ENCODE results near the gene MINDY2.
"Not testable (repeated sequence)": the region's sequence is repeated elsewhere in the genome, so short reads cannot be mapped to it uniquely, and the experiment has no call there.

MINDY2 gene

GRCh38 chr15:58755350-58755749, 15.8 kb upstream of the MINDY2 start:
- no peak for DNase-seq

GRCh38 chr15:58755956-58756355, 15.1 kb upstream of the MINDY2 start:
- DNase-seq, result peak; percentile 57

GRCh38 chr15:58758141-58758540, 13.0 kb upstream of the MINDY2 start:
- DNase-seq, result no peak

- no peak for DNase-seq
These were observed 10.6 kb upstream of the MINDY2 start for GRCh38 chr15:58760385-58761009.

- no peak for DNase-seq
These were observed 10.1 kb upstream of the MINDY2 start for GRCh38 chr15:58761010-58761388.

- DNase-seq, result no peak
These were observed 8.8 kb upstream of the MINDY2 start for GRCh38 chr15:58762285-58762684.

GRCh38 chr15:58762731-58763130, 8.4 kb upstream of the MINDY2 start:
- peak; percentile 27 for DNase-seq

GRCh38 chr15:58764468-58764867, 6.6 kb upstream of the MINDY2 start:
- no peak for DNase-seq

GRCh38 chr15:58766290-58766689, 4.8 kb upstream of the MINDY2 start:
- DNase-seq, result no peak

- DNase-seq, result not testable (repeated sequence)
These were observed 2.5 kb upstream of the MINDY2 start for GRCh38 chr15:58768601-58769004.

GRCh38 chr15:58770519-58770856, 614 bp upstream of the MINDY2 start:
- DNase-seq, result peak; percentile 53

GRCh38 chr15:58771621-58772250, 634 bp downstream of the MINDY2 start:
- DNase-seq, result peak; percentile 40

GRCh38 chr15:58773024-58773423, 1.9 kb downstream of the MINDY2 start:
- no peak for DNase-seq

- DNase-seq, result no peak
These were observed 4.3 kb downstream of the MINDY2 start for GRCh38 chr15:58775402-58775801.

- no peak for DNase-seq
These were observed 6.0 kb downstream of the MINDY2 start for GRCh38 chr15:58777107-58777506.

- DNase-seq, result no peak
These were observed 8.5 kb downstream of the MINDY2 start for GRCh38 chr15:58779554-58779953.

GRCh38 chr15:58785355-58785754, 14.3 kb downstream of the MINDY2 start:
- no peak for DNase-seq

- DNase-seq, result no peak
These were observed 17.1 kb downstream of the MINDY2 start for GRCh38 chr15:58788056-58788710.

- DNase-seq, result no peak
These were observed 22.8 kb downstream of the MINDY2 start for GRCh38 chr15:58793862-58794261.

- no peak for DNase-seq
These were observed 24.7 kb downstream of the MINDY2 start for GRCh38 chr15:58795825-58796224.

GRCh38 chr15:58797505-58797904, 26.4 kb downstream of the MINDY2 start:
- DNase-seq, result no peak

GRCh38 chr15:58805095-58805494, 34.0 kb downstream of the MINDY2 start:
- no peak for DNase-seq

GRCh38 chr15:58823267-58823666, 52.2 kb downstream of the MINDY2 start:
- not testable (repeated sequence) for DNase-seq

- DNase-seq, result no peak
These were observed 59.5 kb downstream of the MINDY2 start for GRCh38 chr15:58830556-58830955.

Measured in NCI-H1105 (cell line).